Activated CD8-positive, alpha-beta memory T cell treated with anti-CD3 and anti-CD28 coated beads, Interleukin-2, amount 50 U/mL, for 24 hours (primary cell): Measurements from ENCODE around the gene CYSTM1.
A peak's percentile ranks its signal among the peaks of the same experiment; 100 is the strongest.

Experiments
- DNase-seq: peaks from one replicate; pipeline ENCODE4 v3.0.0-alpha.2; 2020; ENCODE audit errors: extremely low read depth

CYSTM1 gene

DNA sequence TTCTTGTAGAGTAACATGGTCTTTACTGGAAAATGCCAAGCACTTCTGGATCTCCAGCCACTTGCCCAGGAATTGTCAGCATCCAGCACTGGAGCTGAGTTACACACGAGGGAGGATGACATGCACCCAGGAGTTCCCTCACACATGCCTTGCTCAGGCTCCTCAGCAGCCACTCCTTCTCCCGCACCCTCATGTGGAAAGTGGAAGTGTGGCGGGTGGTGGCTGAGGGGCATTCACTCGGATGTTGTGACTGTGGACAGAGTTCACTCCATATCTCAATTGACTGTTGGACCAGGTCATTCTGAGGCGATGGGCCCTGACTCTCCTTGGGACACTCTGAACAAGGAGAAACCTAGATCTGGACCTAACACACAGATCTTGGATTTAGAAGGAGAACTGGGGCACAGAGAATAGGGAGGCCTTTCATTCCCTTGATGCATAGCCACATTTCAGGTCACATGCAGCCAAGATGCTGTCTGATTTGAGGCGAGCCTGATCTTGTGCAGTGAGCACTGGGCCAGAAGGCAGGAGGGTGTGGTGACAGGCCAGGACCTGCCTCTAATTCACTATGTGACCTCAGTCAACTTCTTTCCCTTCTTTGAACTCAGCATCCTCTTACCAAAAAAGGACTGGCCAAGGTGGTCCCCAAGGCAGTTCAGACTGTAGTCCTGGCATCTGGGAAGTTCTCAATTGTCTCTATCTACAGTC, 62.1 kb downstream of the CYSTM1 start:
- DNase-seq: no peak

GRCh38 chr5:140238756-140239155, 63.8 kb downstream of the CYSTM1 start:
- no peak for DNase-seq

- no peak for DNase-seq
These were observed 64.5 kb downstream of the CYSTM1 start for GRCh38 chr5:140239461-140239860.

GRCh38 chr5:140239939-140240700, 65.1 kb downstream of the CYSTM1 start:
- DNase-seq: peak; percentile 5

- no peak for DNase-seq
These were observed 66.2 kb downstream of the CYSTM1 start for GRCh38 chr5:140240987-140241706.

GRCh38 chr5:140242099-140242498, 67.1 kb downstream of the CYSTM1 start:
- no peak for DNase-seq

- DNase-seq: no peak
These were observed 68.0 kb downstream of the CYSTM1 start for GRCh38 chr5:140242890-140243585.

DNA sequence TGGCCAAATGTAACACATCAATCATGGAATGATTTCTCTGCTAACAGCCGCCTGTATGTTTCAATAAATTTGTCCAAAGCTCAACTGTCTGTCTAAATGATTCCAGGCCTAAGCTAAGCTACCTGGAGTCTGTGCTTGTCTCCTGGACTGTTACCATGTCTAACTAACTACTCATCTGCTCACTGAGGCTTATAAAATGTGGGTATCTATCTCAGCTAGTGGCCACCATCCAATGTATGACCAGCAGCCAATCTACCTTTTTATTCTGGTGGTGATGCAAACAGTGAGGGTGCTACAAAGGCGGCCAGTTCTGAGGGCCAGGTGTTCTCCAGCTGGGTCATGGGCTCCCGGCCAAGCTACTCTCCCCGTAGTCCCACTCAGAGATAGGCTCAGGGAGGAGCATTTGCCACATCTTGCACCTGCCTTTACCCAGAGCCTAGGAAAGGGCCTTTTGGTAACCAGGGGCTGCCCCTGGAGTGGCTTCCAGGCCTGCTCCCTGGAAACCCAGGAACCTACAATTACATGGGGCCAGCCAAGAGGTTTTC, 68.8 kb downstream of the CYSTM1 start:
- DNase-seq: no peak

DNA sequence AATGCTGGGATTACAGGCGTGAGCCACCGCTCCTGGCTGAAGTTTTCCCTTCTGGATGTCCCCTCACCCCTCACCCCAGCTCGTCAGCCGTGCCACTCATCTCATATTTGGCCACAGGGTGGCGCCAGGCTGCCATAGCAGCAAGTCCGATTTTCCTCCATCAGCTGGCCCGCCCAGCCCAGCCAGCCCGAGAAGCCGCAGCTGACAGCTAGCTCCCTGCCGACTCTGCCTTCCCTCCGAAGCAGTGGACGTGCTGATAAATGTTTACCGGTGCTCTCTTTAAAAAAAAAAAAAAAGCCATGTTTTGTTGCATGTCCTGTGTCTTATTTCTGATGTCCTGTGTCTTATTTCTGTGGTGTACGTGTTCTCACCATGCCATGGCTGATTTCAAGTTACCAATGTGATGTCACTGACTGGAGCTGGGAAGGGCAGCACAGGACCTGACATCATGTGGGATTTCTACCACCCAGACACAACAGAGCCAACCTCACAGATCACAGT, 69.6 kb downstream of the CYSTM1 start:
- DNase-seq: peak; percentile 44

DNA sequence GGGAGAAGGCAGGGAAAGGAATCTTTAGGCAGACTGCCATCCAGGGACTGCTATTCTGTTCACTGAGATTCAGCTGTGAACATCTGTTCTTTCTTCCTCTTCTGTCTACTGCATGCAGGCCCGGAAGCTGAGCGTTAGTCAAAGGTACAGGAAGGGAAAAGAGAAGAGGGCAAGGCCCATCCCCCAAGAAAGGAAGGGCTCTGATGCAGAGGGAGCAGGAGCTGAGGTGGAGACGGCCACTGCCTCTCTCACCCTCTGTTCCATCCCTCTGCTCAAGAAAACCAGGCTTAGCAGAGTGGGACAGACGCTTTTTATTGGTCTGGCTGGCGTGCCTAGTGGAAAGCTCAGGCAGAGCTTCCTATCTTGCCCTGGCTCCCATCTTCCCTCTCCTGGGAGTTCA, 70.4 kb downstream of the CYSTM1 start:
- DNase-seq: no peak

DNA sequence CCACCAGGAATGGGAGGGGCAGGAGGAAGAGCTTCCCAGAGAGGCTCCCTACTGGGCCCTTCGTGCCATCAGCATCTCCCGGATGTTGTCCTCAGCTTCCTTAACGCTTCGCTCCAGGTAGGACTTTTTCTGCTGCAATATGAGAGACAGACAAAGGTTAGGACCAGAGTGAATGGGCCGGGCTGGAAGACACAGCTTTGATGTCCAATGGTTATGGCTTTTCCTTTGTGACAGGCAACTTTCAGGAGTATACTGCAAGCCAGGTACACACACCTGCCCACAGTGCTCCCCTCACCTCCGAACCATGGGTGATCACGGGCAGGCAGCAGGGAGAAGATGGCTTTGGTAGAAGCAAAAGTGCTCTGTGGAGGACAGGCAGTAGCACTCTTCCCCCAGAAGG, 70.9 kb downstream of the CYSTM1 start:
- no peak for DNase-seq

- no peak for DNase-seq
These were observed 71.6 kb downstream of the CYSTM1 start for GRCh38 chr5:140246378-140247122.

- no peak for DNase-seq
These were observed 73.4 kb downstream of the CYSTM1 start for GRCh38 chr5:140248414-140248813.

DNA sequence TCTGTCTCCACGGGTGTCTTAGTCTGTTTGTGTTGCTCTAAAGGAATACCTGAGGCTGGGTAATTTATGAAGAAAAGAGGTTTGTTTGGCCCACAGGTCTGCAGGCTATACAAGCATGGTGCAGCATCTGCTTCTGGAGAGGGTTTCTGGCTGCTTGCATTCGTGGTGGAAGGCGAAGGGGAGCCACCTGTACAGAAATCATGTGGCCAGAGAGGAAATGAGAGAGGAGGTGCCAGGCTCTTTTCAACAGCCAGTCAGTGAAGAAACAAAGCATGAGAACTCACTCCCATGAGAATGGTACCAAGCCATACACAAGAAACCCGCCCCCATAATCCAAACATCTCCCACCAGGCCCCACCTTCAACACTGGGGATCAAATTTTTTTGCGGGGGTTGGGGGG, 74.5 kb downstream of the CYSTM1 start:
- no peak for DNase-seq

- DNase-seq: no peak
These were observed 75.4 kb downstream of the CYSTM1 start for GRCh38 chr5:140250386-140250785.

- DNase-seq: peak; percentile 46
These were observed 76.6 kb downstream of the CYSTM1 start for GRCh38 chr5:140251527-140251973.

DNA sequence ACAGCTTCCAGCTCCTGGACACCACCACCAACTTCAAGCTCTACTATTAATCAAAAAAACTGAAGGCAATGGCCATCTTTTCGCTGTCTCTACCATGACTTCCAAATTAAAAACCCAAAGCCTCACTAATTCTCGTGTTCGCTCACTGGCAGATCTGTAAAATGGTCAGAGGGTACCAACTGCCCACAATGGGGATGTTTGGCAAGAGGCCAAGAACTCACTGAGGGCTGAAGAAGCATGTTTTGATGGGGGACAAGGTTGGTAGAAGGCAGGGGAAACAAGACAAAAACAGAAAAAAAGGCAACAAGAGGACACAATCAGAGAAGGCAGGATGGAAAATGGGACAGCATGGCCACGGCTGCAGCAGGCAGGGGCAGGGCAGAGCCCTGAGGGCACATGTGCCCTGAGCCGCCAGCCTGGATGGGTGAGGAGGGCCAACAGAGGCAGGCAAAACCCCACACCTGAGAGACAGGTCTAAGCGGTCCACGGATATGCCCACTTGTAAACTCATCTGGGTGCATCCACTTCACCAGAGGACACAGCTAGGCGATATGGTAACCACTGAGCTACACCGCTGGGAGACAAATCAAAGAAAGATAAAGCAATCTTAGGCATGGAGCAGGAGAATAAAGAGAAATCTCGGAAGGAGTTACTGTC, 77.6 kb downstream of the CYSTM1 start:
- no peak for DNase-seq

GRCh38 chr5:140253985-140254384, 79.0 kb downstream of the CYSTM1 start:
- DNase-seq: no peak

DNA sequence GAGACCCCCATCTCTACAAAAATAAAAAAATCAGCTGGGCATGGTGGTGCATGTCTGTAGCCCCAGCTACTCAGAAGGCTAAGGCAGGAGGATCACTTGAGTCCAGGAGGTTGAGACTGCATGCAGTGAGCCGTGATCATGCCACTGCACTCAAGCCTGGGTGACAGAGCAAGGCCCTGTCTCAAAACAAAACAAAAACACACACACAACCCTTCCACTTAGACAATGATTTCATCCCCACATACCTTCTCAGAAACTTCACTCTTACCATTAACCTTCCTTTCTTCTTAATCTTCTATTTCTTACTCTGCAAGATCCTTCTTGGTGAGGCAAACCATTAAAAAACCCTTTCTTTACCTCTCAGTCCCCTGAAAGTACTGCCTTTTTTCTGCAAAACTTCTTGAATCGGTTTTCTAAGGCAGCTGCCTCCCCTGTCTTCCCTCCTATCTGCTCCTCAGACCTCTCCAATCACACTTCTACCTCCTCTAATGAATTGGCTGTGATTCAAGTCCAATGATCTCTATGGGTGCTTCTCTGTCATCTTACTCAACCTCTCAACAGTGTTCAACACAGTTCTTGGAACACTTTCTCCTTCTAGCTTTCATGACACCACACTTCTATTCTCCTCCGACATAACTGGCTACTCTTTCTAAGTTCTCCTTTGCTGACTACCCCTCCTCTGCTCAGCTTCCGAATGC, 80.6 kb downstream of the CYSTM1 start:
- DNase-seq: no peak

GRCh38 chr5:140256726-140257125, 81.7 kb downstream of the CYSTM1 start:
- DNase-seq: no peak
